GM12878 (cell line): ENCODE data around the gene SOX5. TPM values are rescaled to one million over a fixed set of nuclear protein-coding genes. Genes with fewer than 3 reads are reported as not detected.

Experiments
- ATAC-seq: fragments of 200-7000 bp; cut with Tn5 transposase; 3 replicates; pipeline ENCODE4 v1.9.1; 2020; ENCODE audit warnings: mild to moderate bottlenecking, moderate library complexity
- BruUV-seq: library from RNA; stranded (reverse); fragments of 400-500 nt; replicated peaks from 2 replicates; lab custom pipeline; 2021; lab: Mats Ljungman, UMichigan
- CTCF ChIA-PET: fragments of 300-600 bp; sonication (Branson Sonifier 250); formaldehyde crosslinking; extraction: SDS; loops from one replicate; lab custom pipeline; 2021; ENCODE audit warnings: inconsistent platforms; lab: Yijun Ruan, JAX
- POLR2A ChIA-PET: fragments of 350-600 bp; formaldehyde crosslinking; extraction: SDS; loops from one replicate; lab custom pipeline; 2021; ENCODE audit warnings: inconsistent platforms; lab: Charles Lee
- RAD21 ChIA-PET: fragments of 300-600 bp; sonication (Branson Sonifier 250); formaldehyde crosslinking; loops from one replicate; lab custom pipeline; 2023; ENCODE audit warnings: antibody characterized with exemption; ENCODE audit not compliant: unreplicated experiment; lab: Charles Lee
- SMC1A ChIA-PET: fragments of 300-600 bp; sonication (Branson Sonifier 250); formaldehyde crosslinking; loops from one replicate; lab custom pipeline; 2023; ENCODE audit not compliant: unreplicated experiment, uncharacterized antibody; lab: Charles Lee
- DNase-seq: peaks from one replicate; pipeline ENCODE4 v3.0.0-alpha.2; 2011; ENCODE audit warnings: low read depth, low spot score
- FAIRE-seq: peaks from 3 replicates; lab custom pipeline; 2011; peaks lifted over from hg19 to GRCh38; lab: Jason Lieb, UNC
- H2AFZ ChIP-seq: 2 replicates; pipeline ENCODE4 v1.6.0; 2011; ENCODE audit warnings: low read depth, low read length, control low read depth; ENCODE audit not compliant: control insufficient read depth
- H3K27ac ChIP-seq: 2 replicates; pipeline ENCODE4 v1.5.1; 2011; ENCODE audit warnings: control low read depth; ENCODE audit not compliant: control insufficient read depth, insufficient read depth
- H3K27me3 ChIP-seq, 2 experiments: replicated peaks in 1 of 2; 2 replicates each; pipeline versions ENCODE4 v1.6.0 to v1.6.1; 2011; ENCODE audit warnings: low read length in 1 of 2; ENCODE audit not compliant: control insufficient read depth in 2 of 2, insufficient read depth in 2 of 2
- H3K36me3 ChIP-seq, 2 experiments: 2 replicates each; pipeline ENCODE4 v1.5.1; 2011; ENCODE audit warnings: low read length in 1 of 2; ENCODE audit not compliant: control insufficient read depth in 2 of 2, insufficient read depth in 2 of 2
- H3K4me1 ChIP-seq: 2 replicates; pipeline ENCODE4 v1.6.1; 2011; ENCODE audit warnings: mild to moderate bottlenecking, low read length, moderate library complexity, mixed read lengths; ENCODE audit not compliant: control insufficient read depth, insufficient read depth
- H3K4me2 ChIP-seq: 2 replicates; pipeline ENCODE4 v1.6.0; 2011; ENCODE audit warnings: control low read depth; ENCODE audit not compliant: control insufficient read depth, insufficient read depth
- H3K4me3 ChIP-seq: fragments of 200-600 bp; sonication (generic); 2 replicates; pipeline ENCODE4 v1.5.1; 2016
- H3K79me2 ChIP-seq: 2 replicates; pipeline ENCODE4 v1.6.0; 2011; ENCODE audit warnings: low read length; ENCODE audit not compliant: control insufficient read depth, insufficient read depth
- H3K9ac ChIP-seq: 2 replicates; pipeline ENCODE4 v1.8.0; 2011; ENCODE audit warnings: low read length, control low read depth, mixed read lengths; ENCODE audit not compliant: control insufficient read depth, insufficient read depth
- H3K9me3 ChIP-seq: replicated peaks from 3 replicates; pipeline ENCODE4 v1.5.1; 2011; ENCODE audit warnings: mild to moderate bottlenecking, low read length; ENCODE audit not compliant: control insufficient read depth, insufficient read depth
- H4K20me1 ChIP-seq: 2 replicates; pipeline ENCODE4 v1.6.0; 2011; ENCODE audit not compliant: control insufficient read depth, insufficient read depth
- ATF7 ChIP-seq: fragments of 450-650 bp; IDR thresholded peaks from 2 replicates; pipeline ENCODE4 v1.6.1; 2016; ENCODE audit warnings: low read depth, mild to moderate bottlenecking
- GABPA ChIP-seq: IDR thresholded peaks from 2 replicates; pipeline ENCODE4 v1.6.1; 2014; ENCODE audit warnings: antibody characterized with exemption, low read depth, mild to moderate bottlenecking, inconsistent platforms
- KLF5 ChIP-seq: fragments of 450-650 bp; IDR thresholded peaks from 2 replicates; pipeline ENCODE4 v1.6.1; 2014; ENCODE audit warnings: mild to moderate bottlenecking; ENCODE audit not compliant: partially characterized antibody
- NBN ChIP-seq: fragments of 450-650 bp; IDR thresholded peaks from 2 replicates; pipeline ENCODE4 v1.6.1; 2016
- SUZ12 ChIP-seq: fragments of 200-600 bp; sonication (generic); IDR thresholded peaks from one replicate; pipeline ENCODE4 v1.6.1; 2018; ENCODE audit warnings: antibody characterized with exemption, mild to moderate bottlenecking; ENCODE audit not compliant: unreplicated experiment
- TBL1XR1 ChIP-seq: IDR thresholded peaks from 2 replicates; pipeline ENCODE4 v1.6.1; 2012; ENCODE audit warnings: low read depth, low read length, improper control_type of control experiment
- USF2 ChIP-seq: IDR thresholded peaks from 2 replicates; pipeline ENCODE4 v1.6.1; 2011; ENCODE audit warnings: low read depth, low read length, improper control_type of control experiment, borderline replicate concordance
- ZNF217 ChIP-seq: fragments of 450-650 bp; IDR thresholded peaks from 2 replicates; pipeline ENCODE4 v1.6.1; 2017; ENCODE audit warnings: antibody characterized with exemption, mild to moderate bottlenecking
- WGBS: methylation state at CpG from one replicate; pipeline ENCODE4 v1.1.6; 2016; ENCODE audit warnings: low lambda C conversion rate; ENCODE audit not compliant: insufficient replicate concordance, insufficient coverage; ENCODE audit errors: missing lambda C conversion rate; 5-methylcytosine and 5-hydroxymethylcytosine counted together
- in situ Hi-C: fragments of 300-500 bp; cut with MboI; formaldehyde crosslinking; loops from 9 replicates; pipeline ENCODE4 v1.14.3; 2018; ENCODE audit warnings: mixed read lengths
- intact Hi-C: fragments of 100-400 bp; cut with micrococcal nuclease; formaldehyde crosslinking; loops from one replicate; pipeline ENCODE4 v1.14.2; 2022; ENCODE audit not compliant: unreplicated experiment
- polyA plus RNA-seq, 11 experiments: library from polyadenylated mRNA; depleted of rRNA in 4 of 11; unstranded in 6 of 11; stranded (reverse) in 5 of 11; fragments of >200 nt; fragmentation: Nextera tagmentation in 4 of 11; fragmentation: Illumina TruSeq in 1 of 11; extraction: Ambion mirVana in 4 of 11; extraction: Trizol in 1 of 11; gene quantifications; 1 replicate in 1 of 11; 2 replicates in 10 of 11; pipeline versions ENCODE4 v1.2.1 to v1.2.3, GENCODE V29; 2011 to 2016; ENCODE audit warnings: inconsistent platforms in 2 of 11, missing spikeins in 2 of 11, low read depth in 1 of 11
- total RNA-seq, 4 experiments: library from RNA; depleted of rRNA in 3 of 4; stranded (reverse); fragments of >200 nt in 3 of 4; fragmentation: Illumina TruSeq in 1 of 4; extraction: Trizol in 1 of 4; gene quantifications; 2 replicates each; pipeline versions ENCODE4 v1.2.1 to v1.2.3, GENCODE V29; 2013 to 2021

SOX5 gene
- total and polyA plus RNA-seq, 10 of the 15 experiments (the other 5 are each of a cell fraction or from before 2014, with no cell fraction given), result 0.08 to 1.0 (median 0.24) TPM

- Histone ChIP-seq H3K9me3 (no peaks in the 10 kb centered on the region), H3K36me3 (no peaks in the 10 kb centered on the region), H2AFZ (no peak overlapping the region), H3K4me1 (no peaks in the 10 kb centered on the region), H4K20me1 (no peaks in the 10 kb centered on the region), H3K9ac (no peak overlapping the region), H3K27ac (no peak overlapping the region), H3K79me2 (no peaks in the 10 kb centered on the region), H3K27me3 (no peaks in the 10 kb centered on the region)
- intact Hi-C loops, result no loop called here
- CTCF ChIA-PET, result no interaction called here
- SMC1A ChIA-PET, result interaction anchor here (0.8 to 1.2 kb wide), 2 partner anchors 24 to 49 kb away, joined by 3 read pairs; no protein-coding TSS in a partner anchor
- FAIRE-seq, result no peak
- RAD21 ChIA-PET, result no interaction called here
- POLR2A ChIA-PET, result no interaction called here
- TF ChIP-seq TBL1XR1 (no peak), GABPA (no peak), USF2 (no peak), ATF7 (no peak), KLF5 (no peak), ZNF217 (no peak), NBN (no peak)
- TF ChIP-seq, all 136 proteins: peak for 0
- no TSS peak for BruUV-seq
- DNase-seq (no peak), ATAC-seq (no peak)
- 22% methylated on average over 3 of the region's 3 CpGs for WGBS
- no peak overlapping the region for H3K4me2 ChIP-seq
- in situ Hi-C loops, result no loop called here
- no peak overlapping the region for H3K4me3 ChIP-seq
These were observed 286.5 kb downstream of the SOX5 start for GRCh38 chr12:23662966-23663365.

GRCh38 chr12:23659131-23659530 lies 290.3 kb downstream of the SOX5 start:
- ChIA-PET SMC1A (interaction anchor here (0.7 kb wide), 1 partner anchor 20 kb away, joined by 3 read pairs; no protein-coding TSS in a partner anchor), RAD21 (no interaction called here), POLR2A (no interaction called here), CTCF (no interaction called here)
- FAIRE-seq, result no peak
- Histone ChIP-seq H3K4me3 (no peak overlapping the region), H3K27me3 (no peaks in the 10 kb centered on the region), H3K36me3 (no peaks in the 10 kb centered on the region), H2AFZ (no peak overlapping the region), H3K4me1 (no peaks in the 10 kb centered on the region), H3K9me3 (no peaks in the 10 kb centered on the region), H3K4me2 (no peak overlapping the region), H4K20me1 (no peaks in the 10 kb centered on the region), H3K9ac (no peak overlapping the region), H3K79me2 (no peaks in the 10 kb centered on the region), H3K27ac (no peak overlapping the region)
- TF ChIP-seq SUZ12, result no peak
- ATAC-seq, result no peak
- BruUV-seq, result no TSS peak
- intact Hi-C loops, result no loop called here
- WGBS, result 58% methylated on average over 6 of the region's 6 CpGs
- DNase-seq, result no peak
- in situ Hi-C loops, result no loop called here
